Suprapubic skin (tissue), 4 donors: ENCODE data around the gene HHEX.

ENCODE experiments used
- CTCF ChIP-seq, 2 donors: fragments of 200-600 bp in 1 of 2; fragments of 450-650 bp in 1 of 2; sonication (generic) in 1 of 2; IDR thresholded peaks; one replicate each; pipeline ENCODE4 v1.5.1; 2016 to 2019; ENCODE audit warnings: antibody characterized with exemption in 2 of 2, mild to moderate bottlenecking in 1 of 2, moderate library complexity in 1 of 2
- POLR2A ChIP-seq, 2 donors: fragments of 450-650 bp; IDR thresholded peaks; one replicate each; pipeline ENCODE4 v1.6.1; 2017; ENCODE audit warnings: antibody characterized with exemption in 2 of 2, mild to moderate bottlenecking in 2 of 2, moderate library complexity in 2 of 2
- POLR2AphosphoS5 ChIP-seq, 3 donors: sonication (generic); formaldehyde crosslinking; IDR thresholded peaks; one replicate each; pipeline ENCODE4 v1.6.1; 2017; ENCODE audit warnings: antibody characterized with exemption in 3 of 3

DNA sequence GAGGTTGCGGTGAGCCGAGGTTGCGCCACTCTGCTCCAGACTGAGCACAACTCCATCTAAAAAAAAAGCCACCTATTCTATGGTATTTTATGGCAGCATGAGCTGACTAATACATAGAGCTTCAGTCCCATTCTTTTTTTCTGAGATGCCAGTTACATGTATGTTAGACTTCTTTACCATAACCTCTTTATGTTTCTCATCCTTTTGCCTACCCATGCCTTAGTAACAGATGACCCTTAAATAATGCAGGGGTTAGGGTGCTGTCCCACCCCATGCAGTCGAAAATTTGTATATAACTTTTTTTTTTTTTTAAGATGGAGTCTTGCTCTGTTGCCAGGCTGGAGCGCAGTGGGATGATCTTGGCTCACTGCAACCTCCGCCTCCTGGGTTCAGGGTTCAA is 22.7 kb upstream of the HHEX start:
- TF ChIP-seq CTCF (IDR thresholded peaks at IDR 0.05) (no peak), POLR2AphosphoS5 (IDR thresholded peaks at IDR 0.05) (no peak), POLR2A (IDR thresholded peaks at IDR 0.05) (no peak)
